ENCODE data around the gene DAPK1.

Gene DAPK1

GRCh38 chr9:87594662-87595061 lies 97.0 kb downstream of the DAPK1 start:
- DNase-seq (ENCODE audit: extremely low read depth, low read depth), result no peak
- no peak for TF ChIP-seq CTCF (IDR thresholded peaks at IDR 0.05; ENCODE audit: low read depth, low read length, missing control alignments)
- no peak overlapping the region for H3K4me3 ChIP-seq (replicated peaks; ENCODE audit: low read depth, low read length)

GRCh38 chr9:87595610-87596009 lies 97.9 kb downstream of the DAPK1 start:
- no peak for DNase-seq (ENCODE audit: extremely low read depth, low read depth)
- no peak overlapping the region for H3K4me3 ChIP-seq (replicated peaks; ENCODE audit: low read depth, low read length)
- no peak for TF ChIP-seq CTCF (IDR thresholded peaks at IDR 0.05; ENCODE audit: low read depth, low read length, missing control alignments)

- DNase-seq (ENCODE audit: extremely low read depth, low read depth), result no peak
- no peak for TF ChIP-seq CTCF (IDR thresholded peaks at IDR 0.05; ENCODE audit: low read depth, low read length, missing control alignments)
These were observed 99.2 kb downstream of the DAPK1 start for GRCh38 chr9:87596862-87597261.

GRCh38 chr9:87597710-87598443 lies 100.2 kb downstream of the DAPK1 start:
- H3K4me3 ChIP-seq (replicated peaks; ENCODE audit: low read depth, low read length), result no peak overlapping the region
- no peak for TF ChIP-seq CTCF (IDR thresholded peaks at IDR 0.05; ENCODE audit: low read depth, low read length, missing control alignments)
- DNase-seq (ENCODE audit: extremely low read depth, low read depth), result no peak

More at GRCh38 chr9:87596862-87597261, 99.2 kb downstream of the DAPK1 start:
- H3K4me3 ChIP-seq (replicated peaks; ENCODE audit: low read depth, low read length), result no peak overlapping the region

GRCh38 chr9:87599901-87600610 lies 102.4 kb downstream of the DAPK1 start:
- H3K4me3 ChIP-seq (replicated peaks; ENCODE audit: low read depth, low read length), result no peak overlapping the region
- peak; percentile 40 for DNase-seq (ENCODE audit: extremely low read depth, low read depth)
- no peak for TF ChIP-seq CTCF (IDR thresholded peaks at IDR 0.05; ENCODE audit: low read depth, low read length, missing control alignments)

GRCh38 chr9:87601176-87601575 lies 103.5 kb downstream of the DAPK1 start:
- no peak overlapping the region for H3K4me3 ChIP-seq (replicated peaks; ENCODE audit: low read depth, low read length)
- TF ChIP-seq CTCF (IDR thresholded peaks at IDR 0.05; ENCODE audit: low read depth, low read length, missing control alignments), result no peak
- DNase-seq (ENCODE audit: extremely low read depth, low read depth), result no peak

All from HFF-Myc (cell line).